Neural crest cell (in vitro differentiated cells): ENCODE measurements around the gene SLC51B. TPM values are rescaled to one million over a fixed set of nuclear protein-coding genes. Genes with fewer than 3 reads are reported as not detected.

Source experiments
- DNase-seq: peaks from one replicate; pipeline ENCODE4 v3.0.0; 2021; ENCODE audit warnings: low read depth, mixed read lengths, low spot score
- H3K27ac Mint-ChIP-seq: one replicate; pipeline ENCODE4 v1.8.0; 2021; ENCODE audit warnings: mild to moderate bottlenecking, mixed read lengths; ENCODE audit not compliant: unreplicated experiment
- H3K27me3 Mint-ChIP-seq: 2 replicates; pipeline ENCODE4 v1.8.0; 2021; ENCODE audit warnings: low read depth, mild to moderate bottlenecking, mixed read lengths
- H3K36me3 Mint-ChIP-seq: 2 replicates; pipeline ENCODE4 v1.8.0; 2021; ENCODE audit warnings: low read depth, mild to moderate bottlenecking, mixed read lengths
- H3K4me1 Mint-ChIP-seq: 2 replicates; pipeline ENCODE4 v1.8.0; 2021; ENCODE audit warnings: mixed read lengths
- H3K4me3 Mint-ChIP-seq: one replicate; pipeline ENCODE4 v1.8.0; 2021; ENCODE audit warnings: mild to moderate bottlenecking, mixed read lengths
- H3K9me3 Mint-ChIP-seq: 2 replicates; pipeline ENCODE4 v1.8.0; 2021; ENCODE audit warnings: mixed read lengths
- CTCF ChIP-seq: fragments of 200-600 bp; sonication (generic); conservative IDR thresholded peaks from 2 replicates; pipeline ENCODE4 v1.5.0; 2021; ENCODE audit warnings: antibody characterized with exemption, mild to moderate bottlenecking
- total RNA-seq: library from RNA; stranded (reverse); gene quantifications from 2 replicates; pipeline ENCODE4 v1.2.1, GENCODE V29; 2021

SLC51B gene
- total RNA-seq, 1 donor from 2014 or later: not detected

DNA sequence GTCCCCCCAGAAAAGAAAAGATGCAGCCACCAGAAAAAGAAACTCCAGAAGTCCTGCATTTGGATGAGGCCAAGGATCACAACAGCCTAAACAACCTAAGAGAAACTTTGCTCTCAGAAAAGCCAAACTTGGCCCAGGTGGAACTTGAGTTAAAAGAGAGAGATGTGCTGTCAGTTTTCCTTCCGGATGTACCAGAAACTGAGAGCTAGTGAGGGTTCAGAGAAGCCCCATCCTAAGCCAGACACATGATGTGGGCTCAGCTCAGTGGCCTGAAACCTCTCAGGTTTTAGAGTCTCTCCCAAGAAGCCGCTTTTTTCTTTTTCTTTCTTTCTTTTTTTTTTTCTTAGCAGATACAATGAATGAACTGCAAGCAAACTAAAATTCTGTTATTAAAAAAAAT lies 7.8 kb downstream of the SLC51B start:
- peaks cover 36% of the 10 kb centered on the region for H3K4me1 Mint-ChIP-seq

DNA sequence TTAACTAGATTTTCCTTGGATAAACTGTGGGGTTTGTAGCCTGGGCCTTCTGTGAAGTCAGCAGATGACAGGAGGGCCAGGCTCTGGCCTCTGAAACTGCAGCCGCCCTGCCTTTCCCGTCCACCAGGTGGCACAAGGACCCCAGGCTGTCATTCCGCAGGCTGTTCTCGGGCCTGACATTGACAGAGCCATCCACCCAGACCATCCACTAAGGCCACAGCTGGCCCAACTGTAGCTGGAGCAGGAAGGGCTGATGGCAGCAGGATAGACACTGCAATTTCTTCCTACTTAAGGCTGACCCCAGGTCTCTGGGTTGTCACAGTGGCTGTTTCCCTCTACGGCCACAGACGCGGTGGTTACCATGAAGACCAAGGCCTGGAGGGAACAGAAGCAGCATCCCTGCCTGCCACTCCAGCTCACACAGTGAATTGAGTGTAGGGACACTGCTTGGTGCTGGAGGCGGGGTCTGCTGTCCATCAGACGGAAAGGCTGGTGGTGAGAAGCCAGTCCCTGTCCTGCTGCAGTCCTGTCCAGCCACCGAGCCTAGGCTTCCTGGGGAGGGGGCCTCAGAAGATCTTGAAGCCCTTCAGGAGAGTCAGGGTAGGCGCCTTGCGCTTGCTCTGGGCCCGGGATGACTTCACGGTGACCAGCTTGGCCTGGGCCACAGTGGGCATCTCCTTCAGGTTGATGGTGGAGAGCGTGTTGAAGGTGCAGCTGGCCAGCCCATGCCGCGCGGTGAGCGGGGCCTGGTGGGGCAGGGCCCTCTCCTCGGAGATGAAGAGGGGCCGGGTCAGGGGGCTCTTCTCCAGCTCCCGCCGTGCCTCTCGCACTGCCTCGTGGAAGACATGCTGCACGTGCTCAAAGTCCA lies 9.4 kb downstream of the SLC51B start:
- TF ChIP-seq CTCF: peak; percentile 91
- peak; percentile 85 for DNase-seq
- H3K36me3 Mint-ChIP-seq: no peaks in the 10 kb centered on the region
- H3K27me3 Mint-ChIP-seq: no peaks in the 10 kb centered on the region
- peaks cover 37% of the 10 kb centered on the region for H3K4me1 Mint-ChIP-seq
- H3K4me3 Mint-ChIP-seq: no peak overlapping the region
- H3K27ac Mint-ChIP-seq: no peak overlapping the region
- no peaks in the 10 kb centered on the region for H3K9me3 Mint-ChIP-seq

More for the DNA sequence above, 7.8 kb downstream of the SLC51B start:
- no peak for TF ChIP-seq CTCF
- no peaks in the 10 kb centered on the region for H3K9me3 Mint-ChIP-seq
- H3K4me3 Mint-ChIP-seq: no peak overlapping the region
- no peaks in the 10 kb centered on the region for H3K36me3 Mint-ChIP-seq
- no peak overlapping the region for H3K27ac Mint-ChIP-seq
- no peak for DNase-seq
- H3K27me3 Mint-ChIP-seq: no peaks in the 10 kb centered on the region

DNA sequence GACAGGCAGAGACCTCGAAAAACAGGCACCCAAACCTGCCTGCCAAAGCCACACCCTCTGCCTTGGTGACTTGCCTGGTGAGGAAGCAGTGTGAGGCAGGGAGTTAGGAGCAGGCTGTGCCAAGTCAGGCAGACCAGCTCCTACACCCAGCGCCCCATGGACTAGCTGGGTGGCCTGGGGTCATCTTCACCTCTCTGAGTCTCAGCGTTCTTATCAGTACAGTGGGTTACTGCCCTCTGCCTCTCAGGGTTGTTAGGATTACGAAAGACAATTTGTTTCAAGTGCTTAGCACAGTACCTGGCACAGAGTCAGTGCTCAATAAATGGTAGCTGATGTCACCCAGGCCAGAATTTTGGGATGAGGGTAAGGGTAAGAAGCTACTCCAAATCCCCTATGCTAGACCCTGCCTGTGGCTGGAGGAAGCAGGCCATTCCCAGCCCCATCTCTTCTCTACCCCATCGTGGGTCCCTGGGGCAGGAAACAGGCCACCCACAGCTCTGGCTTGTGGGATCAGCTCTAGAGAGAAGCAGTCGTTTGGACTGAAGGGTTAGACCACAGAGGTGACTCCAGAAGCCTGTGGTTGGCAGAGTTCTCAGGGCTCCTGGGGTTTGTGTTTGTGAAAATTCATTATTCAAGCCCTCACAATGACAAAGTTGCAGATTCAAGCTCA lies 10.1 kb downstream of the SLC51B start:
- Mint-ChIP-seq H3K27me3 (no peaks in the 10 kb centered on the region), H3K4me1 (peaks cover 30% of the 10 kb centered on the region), H3K27ac (peak overlapping the region; percentile 40), H3K9me3 (no peaks in the 10 kb centered on the region), H3K36me3 (no peaks in the 10 kb centered on the region), H3K4me3 (no peak overlapping the region)
- no peak for TF ChIP-seq CTCF
- DNase-seq: no peak

DNA sequence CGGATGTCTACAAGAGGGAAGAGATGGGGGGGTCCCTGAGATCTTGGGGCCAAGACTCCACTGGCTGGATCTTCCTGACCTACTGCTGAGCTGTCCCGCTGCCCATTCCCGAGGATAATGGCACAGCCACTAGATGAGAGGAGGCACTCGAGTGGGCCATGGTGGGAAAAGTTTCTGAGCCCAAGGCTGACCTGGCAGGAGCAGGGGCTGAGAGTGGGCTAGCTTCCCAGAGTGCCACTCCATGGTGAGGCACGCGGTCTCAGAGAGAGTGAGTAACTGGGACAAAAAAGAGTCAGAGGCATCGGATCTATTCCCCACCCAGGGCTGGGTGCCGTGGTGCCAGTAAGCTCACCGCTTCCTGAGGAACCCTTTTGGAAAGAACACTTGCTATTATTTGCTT lies 10.9 kb downstream of the SLC51B start:
- no peaks in the 10 kb centered on the region for H3K9me3 Mint-ChIP-seq
- peaks cover 28% of the 10 kb centered on the region for H3K4me1 Mint-ChIP-seq
- H3K27ac Mint-ChIP-seq: no peak overlapping the region
- no peak overlapping the region for H3K4me3 Mint-ChIP-seq
- H3K36me3 Mint-ChIP-seq: no peaks in the 10 kb centered on the region
- no peaks in the 10 kb centered on the region for H3K27me3 Mint-ChIP-seq
- no peak for DNase-seq
- TF ChIP-seq CTCF: no peak

DNA sequence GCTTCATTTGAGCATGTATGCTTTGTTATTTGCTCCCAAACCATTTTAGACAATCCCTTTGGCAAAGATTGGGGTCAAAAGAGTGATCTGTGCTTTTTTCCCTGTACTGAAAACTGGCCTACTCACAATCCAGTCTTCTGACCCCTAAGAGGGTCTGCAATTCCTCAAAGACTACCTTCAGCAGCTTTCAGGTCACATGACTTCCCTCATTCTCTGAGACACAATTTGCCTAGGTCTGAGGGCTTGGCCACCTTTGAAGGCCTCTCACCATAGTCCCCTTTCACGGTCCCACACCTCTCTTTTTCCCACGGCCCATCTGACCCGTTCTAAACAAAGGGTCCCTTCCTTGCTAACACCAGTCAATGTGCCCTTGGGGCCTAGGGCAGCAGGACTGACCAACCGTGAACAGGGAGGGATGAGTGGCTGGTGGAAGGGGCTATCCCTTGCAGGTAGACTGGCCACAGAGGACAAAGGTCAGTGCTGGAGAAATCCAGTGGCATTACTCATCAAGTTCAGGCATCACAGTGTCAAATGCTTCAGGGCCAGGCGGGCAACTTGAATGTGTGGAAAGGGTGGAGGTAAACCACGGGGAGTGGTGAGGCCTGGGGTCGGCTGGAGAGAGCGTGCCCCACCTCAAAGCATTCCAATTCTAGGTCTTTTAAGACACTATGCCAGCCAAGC lies 11.8 kb downstream of the SLC51B start:
- H3K4me1 Mint-ChIP-seq: peaks cover 28% of the 10 kb centered on the region
- TF ChIP-seq CTCF: no peak
- H3K4me3 Mint-ChIP-seq: no peak overlapping the region
- H3K36me3 Mint-ChIP-seq: no peaks in the 10 kb centered on the region
- H3K9me3 Mint-ChIP-seq: no peaks in the 10 kb centered on the region
- H3K27me3 Mint-ChIP-seq: no peaks in the 10 kb centered on the region
- peak overlapping the region; percentile 31 for H3K27ac Mint-ChIP-seq
- no peak for DNase-seq
